ENCODE data around the gene ABCB8. TPM values are rescaled to one million over a fixed set of nuclear protein-coding genes. Genes with fewer than 3 reads are reported as not detected.

Gene ABCB8
- total RNA-seq, 2 donors from 2014 or later = 11.9 to 20.6 TPM

- H3K27ac ChIP-seq = no peak overlapping the region
- no peak for DNase-seq (ENCODE audit: low spot score)
- no peaks in the 10 kb centered on the region for H3K36me3 ChIP-seq
- H3K4me3 ChIP-seq = no peak overlapping the region
- TF ChIP-seq, protein P1, sequence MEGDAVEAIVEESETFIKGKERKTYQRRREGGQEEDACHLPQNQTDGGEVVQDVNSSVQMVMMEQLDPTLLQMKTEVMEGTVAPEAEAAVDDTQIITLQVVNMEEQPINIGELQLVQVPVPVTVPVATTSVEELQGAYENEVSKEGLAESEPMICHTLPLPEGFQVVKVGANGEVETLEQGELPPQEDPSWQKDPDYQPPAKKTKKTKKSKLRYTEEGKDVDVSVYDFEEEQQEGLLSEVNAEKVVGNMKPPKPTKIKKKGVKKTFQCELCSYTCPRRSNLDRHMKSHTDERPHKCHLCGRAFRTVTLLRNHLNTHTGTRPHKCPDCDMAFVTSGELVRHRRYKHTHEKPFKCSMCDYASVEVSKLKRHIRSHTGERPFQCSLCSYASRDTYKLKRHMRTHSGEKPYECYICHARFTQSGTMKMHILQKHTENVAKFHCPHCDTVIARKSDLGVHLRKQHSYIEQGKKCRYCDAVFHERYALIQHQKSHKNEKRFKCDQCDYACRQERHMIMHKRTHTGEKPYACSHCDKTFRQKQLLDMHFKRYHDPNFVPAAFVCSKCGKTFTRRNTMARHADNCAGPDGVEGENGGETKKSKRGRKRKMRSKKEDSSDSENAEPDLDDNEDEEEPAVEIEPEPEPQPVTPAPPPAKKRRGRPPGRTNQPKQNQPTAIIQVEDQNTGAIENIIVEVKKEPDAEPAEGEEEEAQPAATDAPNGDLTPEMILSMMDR (IDR thresholded peaks at IDR 0.05) = no peak
- H3K9me3 ChIP-seq = no peaks in the 10 kb centered on the region
- H3K4me1 ChIP-seq = peaks cover 0 to 35% of the 10 kb centered on the region in 2 donors
- no peaks in the 10 kb centered on the region for H3K27me3 ChIP-seq
Observed at GRCh38 chr7:151016942-151017341, 11.3 kb upstream of the ABCB8 start.

DNA sequence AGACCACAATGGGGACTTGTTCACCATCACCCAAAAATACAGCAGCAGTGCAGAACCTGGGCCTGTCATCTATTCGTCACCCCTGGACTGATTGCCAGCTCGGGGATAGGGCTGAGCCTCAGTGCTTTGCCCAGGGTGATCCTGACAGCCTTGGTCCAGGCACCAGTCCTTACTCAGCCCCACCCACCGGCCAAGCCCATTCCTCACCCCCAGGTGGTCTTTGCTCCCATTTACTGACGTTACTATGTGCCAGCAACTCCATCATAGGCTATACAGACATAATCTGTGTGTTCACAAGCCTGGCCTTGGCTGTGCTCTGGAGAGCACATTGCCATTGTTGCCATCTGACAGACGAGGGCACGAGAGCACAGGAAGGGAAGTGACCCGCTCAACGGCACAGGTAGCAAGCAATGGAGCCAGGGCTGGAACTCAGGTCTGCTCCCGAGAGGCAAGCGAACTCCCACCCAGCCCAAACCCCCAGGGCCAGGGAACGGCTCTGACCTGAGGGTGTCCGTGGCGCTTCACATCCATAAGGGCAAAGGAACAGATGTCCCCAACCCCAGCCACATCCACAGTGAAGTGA lies 10.8 kb upstream of the ABCB8 start:
- Histone ChIP-seq H3K27me3 (no peaks in the 10 kb centered on the region), H3K36me3 (no peaks in the 10 kb centered on the region), H3K4me1 (peaks cover 0 to 35% of the 10 kb centered on the region in 2 donors), H3K4me3 (peak overlapping the region in 1 of 2 donors; percentile 26), H3K9me3 (no peaks in the 10 kb centered on the region), H3K27ac (no peak overlapping the region)
- TF ChIP-seq, protein P1 (IDR thresholded peaks at IDR 0.05) = no peak
- DNase-seq (ENCODE audit: low spot score) = no peak

DNA sequence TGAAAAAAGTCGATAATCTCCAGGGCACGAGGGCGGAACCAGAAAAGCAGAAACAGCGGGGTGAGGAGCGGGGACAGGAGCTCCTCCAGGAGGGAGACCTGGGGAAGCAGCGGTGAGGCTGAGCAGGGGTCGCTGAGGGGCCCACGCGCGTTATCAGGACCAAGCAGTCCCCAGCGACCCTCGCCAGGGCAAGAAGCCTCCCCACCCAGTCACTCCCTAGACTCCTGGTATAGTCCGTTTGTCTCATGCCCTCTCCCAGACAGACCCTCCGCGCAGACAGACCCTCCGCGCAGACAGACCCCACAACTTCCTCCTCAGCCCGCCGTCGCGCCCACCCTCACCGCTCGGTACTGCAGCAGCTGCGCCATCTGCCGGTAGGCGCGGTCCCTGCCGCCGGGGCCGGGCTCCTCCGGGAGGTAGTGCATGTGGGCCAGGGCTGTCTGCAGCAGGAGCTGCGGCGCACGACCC lies 10.3 kb upstream of the ABCB8 start:
- no peak for DNase-seq (ENCODE audit: low spot score)
- H3K9me3 ChIP-seq = no peaks in the 10 kb centered on the region
- no peaks in the 10 kb centered on the region for H3K27me3 ChIP-seq
- H3K27ac ChIP-seq = no peak overlapping the region
- TF ChIP-seq, protein P1 (IDR thresholded peaks at IDR 0.05) = peak; percentile 92 to 96
- H3K4me1 ChIP-seq = peaks cover 0 to 31% of the 10 kb centered on the region in 2 donors
- no peaks in the 10 kb centered on the region for H3K36me3 ChIP-seq
- H3K4me3 ChIP-seq = peak overlapping the region in 1 of 2 donors; percentile 26

DNA sequence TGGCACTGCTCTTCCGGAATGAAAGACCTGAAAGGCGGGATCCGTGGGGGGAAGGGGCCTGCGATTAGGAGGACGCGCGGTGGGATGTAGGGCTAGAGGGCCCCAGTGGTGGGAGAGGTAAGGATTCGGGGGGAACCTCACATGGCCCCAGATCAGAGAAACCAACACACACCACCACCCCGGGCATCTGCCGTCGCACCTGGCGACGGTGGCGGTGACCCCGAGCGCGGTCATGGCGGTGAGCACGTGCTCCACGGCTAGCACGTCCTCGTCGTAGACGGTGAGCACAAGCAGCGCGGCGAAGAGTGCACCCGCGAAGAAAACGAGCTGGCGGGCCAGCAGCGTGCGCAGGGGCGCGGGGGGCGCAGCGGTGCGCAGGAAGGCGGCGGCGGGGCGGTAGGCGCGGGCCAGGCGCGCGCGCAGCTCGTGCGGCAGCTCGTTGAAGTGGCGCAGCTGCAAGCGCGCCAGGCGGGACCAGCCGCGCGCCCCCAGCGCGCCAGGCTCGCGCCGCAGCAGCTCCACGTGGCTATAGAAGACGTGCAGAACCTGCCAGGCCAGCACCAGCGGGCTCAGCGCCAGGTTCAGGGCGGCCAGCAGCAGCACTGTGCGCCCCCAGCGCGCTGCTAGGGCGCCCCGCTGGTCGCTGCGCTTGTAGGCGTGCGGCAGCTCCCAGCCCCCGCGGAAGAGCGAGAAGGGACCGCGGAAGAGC lies 9.7 kb upstream of the ABCB8 start:
- H3K4me3 ChIP-seq = peak overlapping the region in 1 of 2 donors; percentile 26
- H3K27me3 ChIP-seq = no peaks in the 10 kb centered on the region
- TF ChIP-seq, protein P1 (IDR thresholded peaks at IDR 0.05) = peak; percentile 9 to 10
- DNase-seq (ENCODE audit: low spot score) = no peak
- H3K4me1 ChIP-seq = peaks cover 0 to 25% of the 10 kb centered on the region in 2 donors
- no peak overlapping the region for H3K27ac ChIP-seq
- H3K36me3 ChIP-seq = no peaks in the 10 kb centered on the region
- no peaks in the 10 kb centered on the region for H3K9me3 ChIP-seq

DNA sequence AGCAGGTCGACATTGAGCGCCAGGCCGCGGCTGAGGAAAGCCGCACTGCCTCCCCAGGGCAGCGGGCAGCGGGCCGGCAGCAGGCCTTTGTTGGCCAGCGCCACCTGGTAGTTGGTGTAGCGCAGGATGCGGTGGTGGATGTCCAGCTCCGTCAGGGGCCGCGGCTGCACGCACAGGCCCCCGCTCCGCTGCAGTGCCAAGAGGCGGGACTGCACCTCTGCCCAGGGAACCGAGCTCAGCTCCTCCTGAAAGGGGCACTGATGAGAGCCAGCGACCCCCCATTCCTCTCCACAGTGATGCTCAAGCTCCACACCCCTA lies 9.2 kb upstream of the ABCB8 start:
- Histone ChIP-seq H3K36me3 (no peaks in the 10 kb centered on the region), H3K4me3 (peak overlapping the region in 1 of 2 donors; percentile 26), H3K4me1 (peaks cover 0 to 20% of the 10 kb centered on the region in 2 donors), H3K9me3 (no peaks in the 10 kb centered on the region), H3K27ac (no peak overlapping the region), H3K27me3 (no peaks in the 10 kb centered on the region)
- TF ChIP-seq, protein P1 (IDR thresholded peaks at IDR 0.05) = no peak
- DNase-seq (ENCODE audit: low spot score) = no peak
